Neural progenitor cell (in vitro differentiated cells): Measurements from ENCODE around the gene BRI3BP. TPM values are rescaled to one million over a fixed set of nuclear protein-coding genes. Genes with fewer than 3 reads are reported as not detected.
"Not testable (repeated sequence)": the region's sequence is repeated elsewhere in the genome, so short reads cannot be mapped to it uniquely, and the experiment has no call there.

Experiments used
- DNase-seq: peaks from one replicate; pipeline ENCODE4 v3.0.0-alpha.2; 2016; ENCODE audit warnings: low spot score
- H2AFZ ChIP-seq: fragments of 200-600 bp; sonication (generic); replicated peaks from 2 replicates; pipeline ENCODE4 v1.6.1; 2016; ENCODE audit warnings: antibody characterized with exemption
- H3F3A ChIP-seq: fragments of 200-600 bp; sonication (generic); 2 replicates; pipeline ENCODE4 v1.6.1; 2016; ENCODE audit warnings: antibody characterized with exemption, low read depth
- H3K27ac ChIP-seq: fragments of 200-600 bp; sonication (generic); 2 replicates; pipeline ENCODE4 v1.5.1; 2016; ENCODE audit warnings: mild to moderate bottlenecking
- H3K27me3 ChIP-seq: fragments of 200-600 bp; sonication (generic); 2 replicates; pipeline ENCODE4 v1.6.1; 2016; ENCODE audit warnings: mild to moderate bottlenecking, moderate library complexity
- H3K36me3 ChIP-seq: fragments of 200-600 bp; sonication (generic); 2 replicates; pipeline ENCODE4 v1.5.1; 2016
- H3K4me1 ChIP-seq: fragments of 200-600 bp; sonication (generic); 2 replicates; pipeline ENCODE4 v1.6.1; 2016; ENCODE audit warnings: mixed run types
- H3K4me2 ChIP-seq: fragments of 200-600 bp; sonication (generic); 2 replicates; pipeline ENCODE4 v1.6.1; 2016
- H3K4me3 ChIP-seq: fragments of 200-600 bp; sonication (generic); 2 replicates; pipeline ENCODE4 v1.5.1; 2016
- H3K79me2 ChIP-seq: fragments of 200-600 bp; sonication (generic); 2 replicates; pipeline ENCODE4 v1.6.1; 2016; ENCODE audit warnings: low read depth
- H3K9ac ChIP-seq: fragments of 200-600 bp; sonication (generic); 2 replicates; pipeline ENCODE4 v1.6.1; 2016
- H3K9me3 ChIP-seq: fragments of 200-600 bp; sonication (generic); 2 replicates; pipeline ENCODE4 v1.5.1; 2016; ENCODE audit warnings: low read depth
- H4K20me1 ChIP-seq: fragments of 200-600 bp; sonication (generic); 2 replicates; pipeline ENCODE4 v1.6.1; 2016; ENCODE audit warnings: low read depth
- H3K27ac Mint-ChIP-seq: 3 replicates; pipeline ENCODE4 v1.8.0; 2021; ENCODE audit warnings: mixed read lengths
- H3K27me3 Mint-ChIP-seq: 2 replicates; pipeline ENCODE4 v1.8.0; 2022; ENCODE audit warnings: low read depth, mild to moderate bottlenecking, inconsistent platforms, moderate library complexity, mixed read lengths; ENCODE audit not compliant: insufficient read depth
- H3K36me3 Mint-ChIP-seq: 3 replicates; pipeline ENCODE4 v1.8.0; 2021; ENCODE audit warnings: mixed read lengths
- H3K4me1 Mint-ChIP-seq: 3 replicates; pipeline ENCODE4 v1.8.0; 2021; ENCODE audit warnings: mixed read lengths
- H3K4me3 Mint-ChIP-seq: 3 replicates; pipeline ENCODE4 v1.8.0; 2021; ENCODE audit warnings: mild to moderate bottlenecking, moderate library complexity, mixed read lengths
- H3K9me3 Mint-ChIP-seq: 3 replicates; pipeline ENCODE4 v1.8.0; 2020; ENCODE audit warnings: mixed read lengths
- CTCF ChIP-seq: fragments of 200-600 bp; sonication (generic); IDR thresholded peaks from 2 replicates; pipeline ENCODE4 v1.5.1; 2017; ENCODE audit warnings: antibody characterized with exemption, mild to moderate bottlenecking
- EZH2 ChIP-seq: fragments of 200-600 bp; sonication (generic); IDR thresholded peaks from 2 replicates; pipeline ENCODE4 v1.6.1; 2017; ENCODE audit warnings: antibody characterized with exemption, mild to moderate bottlenecking, moderate library complexity
- EZH2phosphoT487 ChIP-seq: fragments of 200-600 bp; sonication (generic); IDR thresholded peaks from 2 replicates; pipeline ENCODE4 v1.6.1; 2017; ENCODE audit warnings: antibody characterized with exemption
- total RNA-seq: library from RNA; depleted of rRNA; stranded (reverse); fragments of >200 nt; gene quantifications from 2 replicates; pipeline ENCODE4 v1.2.3, GENCODE V29; 2015; ENCODE audit warnings: low replicate concordance

BRI3BP gene
- total RNA-seq, 1 donor from 2014 or later: 2.5 TPM

GRCh38 chr12:125029761-125030358 is 36.4 kb downstream of the BRI3BP start:
- no peak overlapping the region for H3K4me3 Mint-ChIP-seq

GRCh38 chr12:125031471-125031870 is 38.0 kb downstream of the BRI3BP start:
- not testable (repeated sequence) for H3K27me3 ChIP-seq, H3K4me3 Mint-ChIP-seq, H4K20me1 ChIP-seq, H3K4me3 ChIP-seq, H3K4me2 ChIP-seq, H3K27me3 Mint-ChIP-seq, H2AFZ ChIP-seq, H3K79me2 ChIP-seq, H3K9me3 ChIP-seq, H3F3A ChIP-seq, H3K4me1 Mint-ChIP-seq, H3K9ac ChIP-seq, DNase-seq, H3K27ac Mint-ChIP-seq, H3K9me3 Mint-ChIP-seq, H3K27ac ChIP-seq, H3K36me3 ChIP-seq, H3K4me1 ChIP-seq
- peaks cover 11% of the 10 kb centered on the region for H3K36me3 Mint-ChIP-seq

More at GRCh38 chr12:125029761-125030358, 36.4 kb downstream of the BRI3BP start:
- no peaks in the 10 kb centered on the region for H3K36me3 ChIP-seq
- Mint-ChIP-seq H3K27me3 (peaks cover 3% of the 10 kb centered on the region), H3K9me3 (peaks cover under 1% of the 10 kb centered on the region), H3K27ac (peak overlapping the region; percentile 12), H3K36me3 (peaks cover 11% of the 10 kb centered on the region), H3K4me1 (no peaks in the 10 kb centered on the region)
- H4K20me1 ChIP-seq: no peaks in the 10 kb centered on the region
- no peaks in the 10 kb centered on the region for H3K27me3 ChIP-seq
- TF ChIP-seq CTCF (no peak), EZH2phosphoT487 (no peak), EZH2 (no peak)
- H3K79me2 ChIP-seq: no peaks in the 10 kb centered on the region
- H3K9me3 ChIP-seq: no peaks in the 10 kb centered on the region
- H3K9ac ChIP-seq: no peak overlapping the region
- no peak overlapping the region for H2AFZ ChIP-seq
- H3F3A ChIP-seq: no peaks in the 10 kb centered on the region
- no peak overlapping the region for H3K27ac ChIP-seq
- no peak overlapping the region for H3K4me3 ChIP-seq
- no peak overlapping the region for H3K4me2 ChIP-seq
- no peak for DNase-seq
- H3K4me1 ChIP-seq: no peaks in the 10 kb centered on the region

- H3K4me1 ChIP-seq: no peaks in the 10 kb centered on the region
These were observed 39.2 kb downstream of the BRI3BP start for GRCh38 chr12:125032466-125033152.

GRCh38 chr12:125033288-125033687 is 39.8 kb downstream of the BRI3BP start:
- peaks cover 6% of the 10 kb centered on the region for H3K36me3 Mint-ChIP-seq
- H3K4me1 Mint-ChIP-seq: no peaks in the 10 kb centered on the region
- no peak overlapping the region for H3K4me3 ChIP-seq
- no peak overlapping the region for H3K4me3 Mint-ChIP-seq
- no peaks in the 10 kb centered on the region for H3F3A ChIP-seq
- no peaks in the 10 kb centered on the region for H3K4me1 ChIP-seq
- no peaks in the 10 kb centered on the region for H3K79me2 ChIP-seq
- no peaks in the 10 kb centered on the region for H3K27me3 ChIP-seq
- H3K9ac ChIP-seq: no peak overlapping the region
- peaks cover 5% of the 10 kb centered on the region for H3K9me3 Mint-ChIP-seq
- H2AFZ ChIP-seq: no peak overlapping the region
- no peak overlapping the region for H3K27ac Mint-ChIP-seq
- TF ChIP-seq EZH2phosphoT487 (no peak), EZH2 (no peak), CTCF (no peak)
- no peak overlapping the region for H3K27ac ChIP-seq
- H3K36me3 ChIP-seq: no peaks in the 10 kb centered on the region
- no peaks in the 10 kb centered on the region for H4K20me1 ChIP-seq
- H3K4me2 ChIP-seq: no peak overlapping the region
- H3K9me3 ChIP-seq: no peaks in the 10 kb centered on the region
- DNase-seq: no peak
- H3K27me3 Mint-ChIP-seq: peaks cover 4% of the 10 kb centered on the region

More at GRCh38 chr12:125032466-125033152, 39.2 kb downstream of the BRI3BP start:
- Histone ChIP-seq H4K20me1 (no peaks in the 10 kb centered on the region), H3F3A (no peaks in the 10 kb centered on the region), H3K36me3 (no peaks in the 10 kb centered on the region), H3K9ac (no peak overlapping the region), H2AFZ (no peak overlapping the region), H3K27ac (no peak overlapping the region), H3K4me2 (no peak overlapping the region), H3K9me3 (no peaks in the 10 kb centered on the region), H3K27me3 (no peaks in the 10 kb centered on the region), H3K79me2 (no peaks in the 10 kb centered on the region), H3K4me3 (no peak overlapping the region)
- DNase-seq: no peak
- no peaks in the 10 kb centered on the region for H3K4me1 Mint-ChIP-seq
- no peak overlapping the region for H3K4me3 Mint-ChIP-seq
- peaks cover 5% of the 10 kb centered on the region for H3K9me3 Mint-ChIP-seq
- no peak overlapping the region for H3K27ac Mint-ChIP-seq
- H3K27me3 Mint-ChIP-seq: peaks cover 4% of the 10 kb centered on the region
- no peak for TF ChIP-seq EZH2phosphoT487
- no peak for TF ChIP-seq EZH2
- peaks cover 11% of the 10 kb centered on the region for H3K36me3 Mint-ChIP-seq
